GM23248 (cell line): ENCODE data around the gene VRK2.

Experiments used
- EZH2 ChIP-seq: fragments of 200-600 bp; sonication (generic); IDR thresholded peaks from 2 replicates; pipeline ENCODE4 v1.6.1; 2018; ENCODE audit warnings: antibody characterized with exemption, mild to moderate bottlenecking; ENCODE audit not compliant: insufficient read depth, poor library complexity, severe bottlenecking
- EZH2phosphoT487 ChIP-seq: fragments of 200-600 bp; sonication (generic); IDR thresholded peaks from 2 replicates; pipeline ENCODE4 v1.6.1; 2018; ENCODE audit warnings: antibody characterized with exemption, moderate library complexity, mild to moderate bottlenecking, low read depth; ENCODE audit not compliant: insufficient read depth

- no peak for TF ChIP-seq EZH2
- TF ChIP-seq EZH2phosphoT487, result no peak
Observed at GRCh38 chr2:58207189-58207588, 160.6 kb downstream of the VRK2 start.
